Right renal pelvis (tissue), 4 donors: ENCODE results near the gene AMMECR1L. TPM values are rescaled to one million over a fixed set of nuclear protein-coding genes. Genes with fewer than 3 reads are reported as not detected.
"Not testable (repeated sequence)": the region's sequence is repeated elsewhere in the genome, so short reads cannot be mapped to it uniquely, and the experiment has no call there.

Experiments used
- DNase-seq, 4 donors: peaks; one replicate each; pipeline ENCODE4 v3.0.0-alpha.2; 2013; ENCODE audit warnings: low read depth in 4 of 4, low spot score in 3 of 4, missing footprints in 1 of 4
- polyA plus RNA-seq, 4 donors: library from polyadenylated mRNA; unstranded; fragments of 120-200 nt; gene quantifications; one replicate each; pipeline ENCODE4 v1.2.1, GENCODE V29; 2013; ENCODE audit not compliant: insufficient read length in 4 of 4

Gene AMMECR1L
- polyA plus RNA-seq, 4 donors = 24.7 to 30.9 (median 28.9) TPM

- DNase-seq = no peak
Observed at GRCh38 chr2:127843677-127844076, 42.1 kb downstream of the AMMECR1L start.

- DNase-seq = no peak
Observed at GRCh38 chr2:127841466-127842178, 44.1 kb downstream of the AMMECR1L start.

- no peak for DNase-seq
Observed at GRCh38 chr2:127840893-127841292, 44.9 kb downstream of the AMMECR1L start.

GRCh38 chr2:127834951-127835350, 50.8 kb downstream of the AMMECR1L start:
- DNase-seq = no peak

- DNase-seq = no peak
Observed at GRCh38 chr2:127829845-127830246, 55.9 kb downstream of the AMMECR1L start.

GRCh38 chr2:127826708-127827107, 59.0 kb downstream of the AMMECR1L start:
- DNase-seq = not testable (repeated sequence)

GRCh38 chr2:127826047-127826446, 59.7 kb downstream of the AMMECR1L start:
- no peak for DNase-seq

- no peak for DNase-seq
Observed at GRCh38 chr2:127820080-127820668, 65.6 kb downstream of the AMMECR1L start.

- DNase-seq = no peak
Observed at GRCh38 chr2:127818794-127819425, 66.8 kb downstream of the AMMECR1L start.

GRCh38 chr2:127818241-127818640, 67.5 kb downstream of the AMMECR1L start:
- no peak for DNase-seq

- no peak for DNase-seq
Observed at GRCh38 chr2:127814677-127815076, 71.1 kb downstream of the AMMECR1L start.

- DNase-seq = not testable (repeated sequence)
Observed at GRCh38 chr2:127812441-127812840, 73.3 kb downstream of the AMMECR1L start.

Other genes starting within 250 kb of the AMMECR1L start
- 1 to 10 TPM in 3 of 4 donors, under 1 TPM in 1; 0.69 to 2.5 (median 1.2) TPM for gene GPR17, start 239.8 kb downstream of the AMMECR1L start, polyA plus RNA-seq
- 10 to 100 TPM; 17.5 to 23.6 (median 21.2) TPM for gene LIMS2, start 210.4 kb downstream of the AMMECR1L start, polyA plus RNA-seq
- not detected for gene SFT2D3, start 184.5 kb downstream of the AMMECR1L start, polyA plus RNA-seq
- 10 to 100 TPM; 52.8 to 77.7 (median 63.3) TPM for gene WDR33, start 74.8 kb downstream of the AMMECR1L start, polyA plus RNA-seq
- gene POLR2D, start 27.8 kb downstream of the AMMECR1L start, polyA plus RNA-seq = 10 to 100 TPM; 36.1 to 41.4 (median 39.0) TPM
- gene SAP130, start 142.1 kb upstream of the AMMECR1L start, polyA plus RNA-seq = 10 to 100 TPM; 25.1 to 29.2 (median 28.3) TPM
- 10 to 100 TPM; 35.3 to 39.0 (median 36.5) TPM for gene UGGT1, start 205.2 kb upstream of the AMMECR1L start, polyA plus RNA-seq